ENCODE results near the gene PERM1. TPM values are rescaled to one million over a fixed set of nuclear protein-coding genes. Genes with fewer than 3 reads are reported as not detected.

The PERM1 gene
- total and polyA plus RNA-seq, 9 of the 15 experiments (the other 6 are each of a cell fraction or from before 2014, with no cell fraction given), result not detected

- no peak for TF ChIP-seq E2F1 (CRISPR knock-in tag; IDR thresholded peaks at IDR 0.05)
- TF ChIP-seq ELK1 (CRISPR knock-in tag; IDR thresholded peaks at IDR 0.05), result no peak
- no peak for TF ChIP-seq XRCC3 (IDR thresholded peaks at IDR 0.05)
- no peak for TF ChIP-seq GATAD2B (IDR thresholded peaks at IDR 0.05; ENCODE audit: borderline replicate concordance)
- TF ChIP-seq CSDE1 (IDR thresholded peaks at IDR 0.05), result no peak
- TF ChIP-seq ATF6 (CRISPR knock-in tag; IDR thresholded peaks at IDR 0.05), result no peak
- TF ChIP-seq ZNF318 (IDR thresholded peaks at IDR 0.05; ENCODE audit: borderline replicate concordance in 1 of 2, low read depth in 1 of 2), result no peak
- TF ChIP-seq ZNF184 (CRISPR knock-in tag; IDR thresholded peaks at IDR 0.05), result 0 out of 2 replicates have a peak, but pooled peaks have one; percentile 3
- 0 out of 2 replicates have a peak, but pooled peaks have one; percentile 5 for TF ChIP-seq ZKSCAN1 (IDR thresholded peaks at IDR 0.05; ENCODE audit: low read depth, low read length)
- no peak for TF ChIP-seq VEZF1 (CRISPR knock-in tag; IDR thresholded peaks at IDR 0.05)
Observed at GRCh38 chr1:943545-944340, 38.1 kb downstream of the PERM1 start (continued).

Data from K562 (cell line).